ENCODE data around the gene DEPP1. TPM values are rescaled to one million over a fixed set of nuclear protein-coding genes. Genes with fewer than 3 reads are reported as not detected.

The DEPP1 gene
- total and polyA plus RNA-seq, 2 experiments from 2014 or later: 0.37 to 1.3 TPM

GRCh38 chr10:44971935-44972757 is 6.5 kb downstream of the DEPP1 start:
- H3K36me3 Mint-ChIP-seq (ENCODE audit: low read depth): peaks cover 19% of the 10 kb centered on the region
- Histone ChIP-seq H3K4me2 (no peak overlapping the region), H3K9me2 (ENCODE audit: insufficient read depth) (no peaks in the 10 kb centered on the region), H3K4me3 (no peak overlapping the region), H3K27me3 (ENCODE audit: insufficient read depth) (no peaks in the 10 kb centered on the region), H4K20me1 (replicated peaks; ENCODE audit: insufficient read depth) (no peaks in the 10 kb centered on the region), H3K27ac (ENCODE audit: low read depth) (no peak overlapping the region), H2AFZ (no peak overlapping the region), H3K36me3 (ENCODE audit: insufficient read depth) (no peaks in the 10 kb centered on the region), H3F3A (replicated peaks; ENCODE audit: low read depth) (no peaks in the 10 kb centered on the region), H3K79me2 (replicated peaks; ENCODE audit: insufficient read depth) (no peaks in the 10 kb centered on the region; the same call in 1 of the 2 replicates), H3K4me1 (ENCODE audit: insufficient read depth) (peaks cover 32% of the 10 kb centered on the region)
- peaks cover 44% of the 10 kb centered on the region for H3K4me1 Mint-ChIP-seq
- ATAC-seq (no peak), DNase-seq (ENCODE audit: low spot score) (no peak)
- H3K9me3 Mint-ChIP-seq: no peaks in the 10 kb centered on the region
- no peak overlapping the region for H3K4me3 Mint-ChIP-seq
- peaks cover 16% of the 10 kb centered on the region for H3K27me3 Mint-ChIP-seq (ENCODE audit: insufficient read depth, low read depth, poor library complexity)
- H3K27ac Mint-ChIP-seq: no peak overlapping the region
- TF ChIP-seq STAT1 (IDR thresholded peaks at IDR 0.05; ENCODE audit: unreplicated experiment) (no peak), JUNB (IDR thresholded peaks at IDR 0.05; ENCODE audit: unreplicated experiment) (no peak), EZH2phosphoT487 (IDR thresholded peaks at IDR 0.05; ENCODE audit: unreplicated experiment) (no peak), EZH2 (IDR thresholded peaks at IDR 0.05; ENCODE audit: low read depth, unreplicated experiment) (no peak), ZNF331 (CRISPR knock-in tag; IDR thresholded peaks at IDR 0.05; ENCODE audit: low read depth) (no peak), ETS1 (IDR thresholded peaks at IDR 0.05) (no peak), POLR2AphosphoS5 (IDR thresholded peaks at IDR 0.05; ENCODE audit: low read depth) (no peak), ZNF114 (CRISPR knock-in tag; IDR thresholded peaks at IDR 0.05) (no peak), NANOG (IDR thresholded peaks at IDR 0.05; ENCODE audit: borderline replicate concordance) (no peak), CREB1 (CRISPR knock-in tag; IDR thresholded peaks at IDR 0.05; ENCODE audit: low read depth) (no peak), CTCF (conservative IDR thresholded peaks at IDR 0.05; ENCODE audit: low read depth in 2 of 2) (no peak), REST (IDR thresholded peaks at IDR 0.05; ENCODE audit: unreplicated experiment) (no peak), ZNF462 (CRISPR knock-in tag; IDR thresholded peaks at IDR 0.05) (no peak)
